ENCODE results near the gene RIC3. TPM values are rescaled to one million over a fixed set of nuclear protein-coding genes. Genes with fewer than 3 reads are reported as not detected.
A peak's percentile ranks its signal among the peaks of the same experiment; 100 is the strongest.

Gene RIC3
- total RNA-seq, 3 donors from 2014 or later = 1.5 to 16.4 (median 2.0) TPM

DNA sequence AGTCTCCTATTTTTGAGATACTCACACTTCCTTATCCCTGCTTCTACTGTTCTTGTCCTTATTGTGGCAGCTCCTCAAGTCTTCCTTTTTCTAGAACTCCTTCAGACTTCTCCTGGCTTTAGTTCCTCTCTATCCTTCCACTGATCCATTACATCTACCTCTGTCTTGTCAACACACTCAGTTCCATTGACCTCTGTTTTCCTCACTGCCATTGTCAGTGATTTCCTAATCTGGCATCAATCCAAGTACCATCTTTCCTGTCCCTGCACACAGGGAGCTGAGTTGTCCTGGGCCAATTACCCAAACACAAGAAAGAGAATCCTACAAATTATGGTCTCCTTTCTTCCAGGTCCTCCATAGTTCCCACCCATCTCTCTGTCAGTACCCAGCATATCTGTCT, 27.9 kb upstream of the RIC3 start:
- TF ChIP-seq CTCF (IDR thresholded peaks at IDR 0.05) = no peak
- intact Hi-C loops (cut with DNase I, micrococcal nuclease) = no loop called here
- no peak overlapping the region for H3K4me3 ChIP-seq
- ATAC-seq (no peak), DNase-seq (no peak)
- H3K4me1 ChIP-seq (ENCODE audit: low read depth) = no peaks in the 10 kb centered on the region
- H3K36me3 ChIP-seq (ENCODE audit: low read depth) = no peaks in the 10 kb centered on the region
- H3K9me3 ChIP-seq = no peaks in the 10 kb centered on the region

- DNase-seq (no peak), ATAC-seq (no peak)
- Histone ChIP-seq H3K4me1 (ENCODE audit: low read depth) (no peaks in the 10 kb centered on the region), H3K4me3 (no peak overlapping the region), H3K9me3 (no peaks in the 10 kb centered on the region), H3K36me3 (ENCODE audit: low read depth) (no peaks in the 10 kb centered on the region)
- TF ChIP-seq CTCF (IDR thresholded peaks at IDR 0.05) = no peak
- intact Hi-C loops (cut with DNase I, micrococcal nuclease) = no loop called here
Observed at GRCh38 chr11:8194956-8195355, 26.1 kb upstream of the RIC3 start.

- Histone ChIP-seq H3K9me3 (no peaks in the 10 kb centered on the region), H3K4me3 (no peak overlapping the region), H3K4me1 (ENCODE audit: low read depth) (no peaks in the 10 kb centered on the region), H3K36me3 (ENCODE audit: low read depth) (no peaks in the 10 kb centered on the region)
- DNase-seq (no peak), ATAC-seq (peak; percentile 15)
- no peak for TF ChIP-seq CTCF (IDR thresholded peaks at IDR 0.05)
- intact Hi-C loops (cut with DNase I, micrococcal nuclease) = no loop called here
Observed at GRCh38 chr11:8192896-8193209, 24.0 kb upstream of the RIC3 start.

DNA sequence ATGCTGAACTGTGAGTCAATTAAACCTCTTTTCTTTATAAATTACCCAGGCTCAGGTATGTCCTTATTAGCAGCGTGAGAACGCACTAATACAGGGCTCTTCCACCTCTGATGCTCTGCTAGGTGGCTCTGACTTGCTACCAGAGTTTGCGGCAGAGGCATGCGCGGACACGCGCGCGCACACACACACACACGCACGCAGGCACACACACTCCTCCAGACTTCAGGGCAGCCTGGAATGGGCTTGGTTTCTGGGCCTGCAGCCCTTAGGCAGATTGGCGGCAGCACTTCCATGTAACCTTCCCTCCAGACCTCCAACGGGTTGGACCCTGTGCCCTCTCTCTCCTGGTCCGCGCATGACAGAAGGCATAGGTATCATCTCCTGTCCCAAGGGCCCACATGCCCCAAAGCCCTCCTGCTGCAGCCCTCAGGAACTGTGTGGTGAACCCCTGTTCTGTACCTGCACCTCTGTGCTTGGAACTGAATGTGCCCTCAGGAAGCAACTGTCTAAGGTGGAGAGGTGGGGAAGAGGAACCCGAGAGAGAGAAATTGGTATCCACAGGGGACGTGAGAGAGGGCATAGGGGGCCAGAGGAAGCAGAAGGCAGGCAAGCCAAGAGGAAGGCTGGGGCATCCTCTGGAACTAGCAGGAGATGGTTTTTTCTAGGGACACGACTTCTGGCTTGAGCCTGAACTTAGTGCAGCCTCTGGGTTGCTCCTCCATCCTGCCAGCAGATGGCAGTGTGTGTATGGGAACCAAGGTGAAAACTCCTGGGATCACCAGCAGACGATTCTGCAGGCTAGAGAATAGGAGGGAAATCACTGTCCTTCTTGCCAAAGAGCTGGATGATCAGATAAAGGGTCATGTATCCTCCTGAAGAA, 23.4 kb upstream of the RIC3 start:
- peak; percentile 62 for TF ChIP-seq CTCF (IDR thresholded peaks at IDR 0.05)
- intact Hi-C loops (cut with DNase I, micrococcal nuclease) = no loop called here
- peak; percentile 89 for ATAC-seq
- Histone ChIP-seq H3K9me3 (no peaks in the 10 kb centered on the region), H3K36me3 (ENCODE audit: low read depth) (no peaks in the 10 kb centered on the region), H3K4me3 (no peak overlapping the region), H3K4me1 (ENCODE audit: low read depth) (no peaks in the 10 kb centered on the region)
- DNase-seq = peak in 2 of 3 donors; percentile 69 to 80

- no peak for TF ChIP-seq CTCF (IDR thresholded peaks at IDR 0.05)
- Histone ChIP-seq H3K4me3 (no peak overlapping the region), H3K4me1 (ENCODE audit: low read depth) (no peaks in the 10 kb centered on the region), H3K9me3 (no peaks in the 10 kb centered on the region), H3K36me3 (ENCODE audit: low read depth) (no peaks in the 10 kb centered on the region)
- intact Hi-C loops (cut with DNase I, micrococcal nuclease) = no loop called here
- DNase-seq (no peak), ATAC-seq (no peak)
Observed at GRCh38 chr11:8190431-8190830, 21.6 kb upstream of the RIC3 start.
